MM.1S (cell line): Measurements from ENCODE around the gene PRKCB.

ENCODE experiments used
- DNase-seq: peaks from one replicate; pipeline ENCODE4 v3.0.0-alpha.2; 2015
- H2AFZ ChIP-seq: fragments of 300-600 bp; sonication (generic); 2 replicates; pipeline ENCODE4 v1.6.0; 2016; ENCODE audit warnings: antibody characterized with exemption, low read length
- H3F3A ChIP-seq: fragments of 300-600 bp; sonication (generic); 2 replicates; pipeline ENCODE4 v1.6.1; 2016; ENCODE audit warnings: mild to moderate bottlenecking, antibody characterized with exemption, low read length, moderate library complexity, mixed read lengths; ENCODE audit not compliant: insufficient read depth
- H3K27ac ChIP-seq: fragments of 300-600 bp; sonication (generic); 2 replicates; pipeline ENCODE4 v1.5.1; 2016; ENCODE audit warnings: mild to moderate bottlenecking, low read length
- H3K27me3 ChIP-seq: fragments of 300-600 bp; sonication (generic); replicated peaks from 2 replicates; pipeline ENCODE4 v1.6.0; 2016; ENCODE audit warnings: low read length; ENCODE audit not compliant: insufficient read depth
- H3K36me3 ChIP-seq: fragments of 300-600 bp; sonication (generic); replicated peaks from 2 replicates; pipeline ENCODE4 v1.6.1; 2016; ENCODE audit warnings: mild to moderate bottlenecking, low read length, mixed read lengths; ENCODE audit not compliant: insufficient read depth
- H3K4me1 ChIP-seq: fragments of 300-600 bp; sonication (generic); 2 replicates; pipeline ENCODE4 v1.6.1; 2016; ENCODE audit warnings: low read length, mixed read lengths
- H3K4me2 ChIP-seq: fragments of 300-600 bp; sonication (generic); 2 replicates; pipeline ENCODE4 v1.6.0; 2016; ENCODE audit warnings: low read depth, low read length
- H3K4me3 ChIP-seq: fragments of 300-600 bp; sonication (generic); 2 replicates; pipeline ENCODE4 v1.5.1; 2016; ENCODE audit warnings: low read length, mixed read lengths
- H3K79me2 ChIP-seq: fragments of 300-600 bp; sonication (generic); 2 replicates; pipeline ENCODE4 v1.6.1; 2016; ENCODE audit warnings: mixed run types, low read length, mixed read lengths
- H3K9ac ChIP-seq: fragments of 300-600 bp; sonication (generic); 2 replicates; pipeline ENCODE4 v1.6.1; 2016; ENCODE audit warnings: low read length, mixed read lengths
- H3K9me2 ChIP-seq: fragments of 300-600 bp; sonication (generic); replicated peaks from 2 replicates; pipeline ENCODE4 v1.6.1; 2016; ENCODE audit warnings: mild to moderate bottlenecking, low read length, mixed read lengths; ENCODE audit not compliant: insufficient read depth
- H3K9me3 ChIP-seq: fragments of 300-600 bp; sonication (generic); replicated peaks from 2 replicates; pipeline ENCODE4 v1.6.1; 2016; ENCODE audit warnings: mild to moderate bottlenecking, low read length, mixed read lengths; ENCODE audit not compliant: insufficient read depth
- H4K20me1 ChIP-seq: fragments of 300-600 bp; sonication (generic); 2 replicates; pipeline ENCODE4 v1.6.1; 2016; ENCODE audit warnings: mild to moderate bottlenecking, low read length, moderate library complexity, mixed read lengths; ENCODE audit not compliant: insufficient read depth
- CTCF ChIP-seq: fragments of 300-600 bp; sonication (generic); IDR thresholded peaks from 2 replicates; pipeline ENCODE4 v1.5.1; 2016; ENCODE audit warnings: antibody characterized with exemption, low read length, mixed read lengths
- EZH2 ChIP-seq: fragments of 300-600 bp; sonication (generic); optimal IDR thresholded peaks from 2 replicates; pipeline ENCODE3; 2017; ENCODE audit warnings: low read depth, mild to moderate bottlenecking, antibody characterized with exemption, low read length, mixed read lengths
- EZH2phosphoT487 ChIP-seq: fragments of 300-600 bp; sonication (generic); IDR thresholded peaks from 2 replicates; pipeline ENCODE4 v1.6.1; 2018; ENCODE audit warnings: antibody characterized with exemption, low read length

Gene PRKCB

GRCh38 chr16:23976524-23976923, 140.7 kb downstream of the PRKCB start:
- no peak for DNase-seq
- Histone ChIP-seq H3K9ac (no peak overlapping the region), H3K27me3 (no peaks in the 10 kb centered on the region), H4K20me1 (no peaks in the 10 kb centered on the region), H3F3A (no peaks in the 10 kb centered on the region), H3K36me3 (no peaks in the 10 kb centered on the region), H3K9me3 (no peaks in the 10 kb centered on the region), H2AFZ (no peak overlapping the region), H3K4me2 (no peak overlapping the region), H3K9me2 (no peaks in the 10 kb centered on the region), H3K27ac (no peak overlapping the region), H3K4me1 (no peaks in the 10 kb centered on the region), H3K4me3 (no peak overlapping the region), H3K79me2 (no peaks in the 10 kb centered on the region)
- TF ChIP-seq EZH2 (no peak), CTCF (no peak), EZH2phosphoT487 (no peak)

DNA sequence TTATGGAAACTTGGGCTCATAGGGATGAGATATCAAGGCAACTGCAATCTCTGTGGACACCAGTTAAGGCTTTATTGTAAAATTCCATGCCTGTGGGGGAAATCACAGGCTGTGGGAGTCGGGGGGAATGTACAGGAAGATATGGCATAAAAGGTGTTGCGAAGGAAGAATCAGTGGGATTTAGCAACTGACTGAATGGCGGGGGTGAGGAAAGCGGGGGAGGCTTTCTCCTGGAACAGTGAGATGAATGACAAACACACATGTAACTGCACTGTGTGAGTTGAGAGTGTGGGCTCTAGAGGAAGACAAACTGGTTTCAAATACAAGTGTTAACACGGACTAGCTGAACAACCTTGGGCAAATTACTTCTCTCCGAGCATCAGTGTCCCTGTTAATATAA, 143.7 kb downstream of the PRKCB start:
- Histone ChIP-seq H3K27me3 (no peaks in the 10 kb centered on the region), H3K9me3 (no peaks in the 10 kb centered on the region), H3K9ac (no peak overlapping the region), H3K4me1 (no peaks in the 10 kb centered on the region), H3F3A (no peaks in the 10 kb centered on the region), H3K36me3 (no peaks in the 10 kb centered on the region), H3K9me2 (no peaks in the 10 kb centered on the region), H3K4me3 (no peak overlapping the region), H4K20me1 (no peaks in the 10 kb centered on the region), H3K4me2 (no peak overlapping the region), H2AFZ (no peak overlapping the region), H3K27ac (no peak overlapping the region), H3K79me2 (no peaks in the 10 kb centered on the region)
- DNase-seq = no peak
- TF ChIP-seq CTCF (no peak), EZH2phosphoT487 (no peak), EZH2 (no peak)

GRCh38 chr16:23979982-23980381, 144.2 kb downstream of the PRKCB start:
- no peaks in the 10 kb centered on the region for H4K20me1 ChIP-seq
- H3K27me3 ChIP-seq = no peaks in the 10 kb centered on the region

More at GRCh38 chr16:23979982-23980381, 144.2 kb downstream of the PRKCB start:
- no peak overlapping the region for H3K27ac ChIP-seq
- no peak overlapping the region for H3K4me2 ChIP-seq
- no peaks in the 10 kb centered on the region for H3K36me3 ChIP-seq
- TF ChIP-seq CTCF (no peak), EZH2phosphoT487 (no peak), EZH2 (no peak)
- no peak overlapping the region for H2AFZ ChIP-seq
- no peaks in the 10 kb centered on the region for H3K79me2 ChIP-seq
- H3K9ac ChIP-seq = no peak overlapping the region
- no peaks in the 10 kb centered on the region for H3K9me2 ChIP-seq
- DNase-seq = no peak
- no peaks in the 10 kb centered on the region for H3K9me3 ChIP-seq
- H3F3A ChIP-seq = no peaks in the 10 kb centered on the region
- H3K4me1 ChIP-seq = no peaks in the 10 kb centered on the region
- no peak overlapping the region for H3K4me3 ChIP-seq
